Ecto neural progenitor cell (in vitro differentiated cells): ENCODE measurements around the gene PLOD2.

Experiments
- DNase-seq: peaks from one replicate; pipeline ENCODE4 v3.0.0-alpha.2; 2018; ENCODE audit warnings: low spot score

The PLOD2 gene

DNA sequence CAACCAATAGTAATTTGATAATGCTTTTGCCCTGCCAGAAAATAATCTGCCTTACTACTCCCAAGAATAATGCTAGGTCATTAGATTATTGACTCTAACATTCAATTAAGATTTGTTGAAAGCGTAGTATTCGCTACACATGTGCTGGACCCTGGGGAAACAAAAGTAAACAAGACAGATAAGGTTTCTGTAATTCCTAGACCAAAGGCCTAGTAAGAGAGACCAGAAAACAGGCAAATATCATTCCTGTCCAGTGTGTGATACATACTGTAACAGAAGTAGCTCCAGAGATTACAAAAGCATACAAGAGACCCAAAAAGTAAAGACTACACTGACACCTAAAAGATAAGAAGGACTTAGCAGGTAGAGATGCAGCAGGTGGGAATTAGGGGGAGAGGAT, 60.8 kb downstream of the PLOD2 start:
- DNase-seq: no peak

GRCh38 chr3:146099316-146099715, 61.7 kb downstream of the PLOD2 start:
- DNase-seq: no peak

DNA sequence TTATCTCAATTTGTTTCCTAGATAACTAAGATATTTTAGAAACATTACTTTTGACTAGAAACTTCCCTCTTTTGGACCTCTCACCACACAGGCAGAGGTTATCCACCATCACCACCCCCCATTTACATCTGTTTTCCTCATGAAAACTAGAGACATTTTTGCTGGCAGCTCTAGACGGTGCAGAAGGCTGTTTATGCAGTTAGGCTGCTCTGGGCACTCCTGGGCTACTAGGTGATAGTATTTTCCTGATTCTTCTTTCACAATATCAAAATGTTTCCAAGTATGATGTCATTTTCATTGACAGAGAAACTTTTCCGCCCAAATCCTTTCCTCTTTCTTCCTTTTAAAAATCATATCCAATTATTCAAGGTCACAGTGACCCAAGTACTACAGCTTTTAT, 67.1 kb downstream of the PLOD2 start:
- DNase-seq: no peak

DNA sequence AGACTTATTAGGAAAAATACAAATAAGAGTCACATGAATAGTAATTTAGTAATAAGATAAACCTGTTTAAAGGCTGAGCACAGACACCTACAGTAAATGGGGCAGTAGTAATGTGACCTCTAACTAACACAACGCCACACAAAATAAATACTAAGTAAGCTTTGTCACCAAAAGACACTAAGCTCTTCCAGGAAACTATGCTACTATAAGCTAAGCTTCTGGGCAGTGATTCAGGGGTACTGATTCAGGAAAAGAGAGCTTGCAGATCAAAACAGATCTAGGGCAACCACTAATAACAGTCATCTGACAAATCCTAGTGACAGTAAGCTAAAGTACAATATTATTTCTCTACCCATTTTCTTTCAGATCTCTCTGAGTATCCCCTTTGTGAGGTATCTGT, 68.8 kb downstream of the PLOD2 start:
- no peak for DNase-seq

DNA sequence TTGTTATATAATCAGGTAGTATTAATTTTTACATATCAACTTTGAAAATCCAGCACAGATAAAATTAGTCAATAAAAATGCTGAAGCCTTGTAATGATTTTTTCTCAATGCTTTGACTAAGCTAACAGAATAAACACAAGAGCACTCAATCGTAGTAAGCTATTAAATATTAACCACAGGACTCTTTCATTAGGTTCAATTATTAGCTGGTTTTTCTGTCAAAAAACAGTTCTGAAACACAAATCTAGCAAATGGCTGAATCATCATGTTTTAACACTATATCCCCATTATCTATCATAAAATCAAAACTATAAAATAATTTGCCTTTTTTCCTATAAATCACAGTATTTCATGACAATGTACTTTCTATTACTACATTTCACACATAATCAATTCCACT, 69.6 kb downstream of the PLOD2 start:
- DNase-seq: no peak

- DNase-seq: no peak
Observed at GRCh38 chr3:146090521-146090920, 70.5 kb downstream of the PLOD2 start.

DNA sequence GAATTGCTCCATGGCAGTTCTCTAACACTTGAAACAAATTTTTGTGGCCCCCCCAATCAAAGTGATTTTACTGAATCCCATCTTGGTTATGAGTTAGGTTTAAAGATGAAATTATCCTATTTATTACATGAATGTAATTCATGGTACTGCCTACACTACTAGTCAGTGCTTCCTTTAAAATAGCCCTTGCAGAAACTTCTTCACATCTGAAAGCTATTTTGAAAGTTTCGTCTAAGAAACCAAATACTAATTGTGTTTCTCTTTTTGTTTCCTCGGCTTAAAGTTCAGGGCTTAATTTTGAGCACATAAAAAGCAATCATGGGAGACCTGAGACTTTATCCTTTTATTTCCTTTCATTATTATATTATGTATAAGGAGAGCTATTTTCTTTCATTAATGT, 72.1 kb downstream of the PLOD2 start:
- no peak for DNase-seq

- no peak for DNase-seq
Observed at GRCh38 chr3:146087116-146087515, 73.9 kb downstream of the PLOD2 start.

DNA sequence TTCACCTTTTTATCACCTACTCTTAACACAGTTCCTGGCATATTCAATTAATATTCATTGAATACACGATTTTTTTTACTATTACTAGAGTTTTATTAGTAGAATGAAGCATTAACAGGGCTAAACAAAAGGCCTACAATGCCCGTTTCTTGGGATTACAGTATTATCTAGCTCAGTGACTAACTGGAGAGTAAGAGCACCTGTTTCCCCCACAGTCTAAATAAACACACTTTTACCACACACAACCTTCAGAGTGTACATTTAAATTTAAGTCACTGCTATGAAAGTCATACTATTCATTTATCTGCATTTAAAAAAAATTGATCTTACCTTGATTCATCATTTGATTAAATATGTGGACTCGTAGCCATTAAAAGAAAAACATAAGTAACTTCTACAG, 74.8 kb downstream of the PLOD2 start:
- DNase-seq: no peak

- DNase-seq: no peak
Observed at GRCh38 chr3:146085678-146086077, 75.3 kb downstream of the PLOD2 start.

DNA sequence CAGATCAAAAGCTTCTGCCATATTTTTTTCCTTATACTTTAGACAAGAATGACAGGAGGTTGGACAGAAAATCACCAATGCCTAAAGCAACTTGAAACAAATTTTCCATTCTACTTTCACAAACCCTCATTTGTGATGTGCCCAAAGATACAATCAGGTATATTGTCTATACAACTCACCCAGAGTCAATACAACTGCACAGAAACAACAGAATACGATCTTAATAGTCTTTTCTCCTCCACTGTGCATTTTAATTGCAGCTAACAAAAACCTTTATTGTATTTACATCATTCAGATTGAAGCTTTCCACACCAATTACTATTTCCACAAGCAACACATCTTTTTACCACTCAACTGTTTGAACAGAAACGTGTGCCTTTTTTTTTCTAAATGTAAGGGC, 80.4 kb downstream of the PLOD2 start:
- no peak for DNase-seq

DNA sequence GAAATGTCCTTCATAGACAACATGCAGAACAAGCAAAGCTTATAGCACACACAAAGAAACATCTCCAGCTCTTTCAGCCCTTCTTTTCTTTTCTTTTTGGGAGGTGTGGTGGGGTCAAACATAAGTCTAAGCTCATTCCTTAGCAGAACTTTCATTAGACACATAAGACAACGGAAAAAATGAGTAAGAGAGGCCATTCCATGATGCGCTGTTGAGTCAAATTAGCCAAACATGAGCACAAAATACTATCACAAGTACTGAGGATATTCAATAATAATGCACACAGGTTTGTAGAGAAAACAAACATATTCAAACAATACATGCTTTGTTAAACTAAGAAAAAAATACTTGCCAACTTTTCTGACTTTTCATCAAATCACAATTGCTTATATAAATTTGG, 83.0 kb downstream of the PLOD2 start:
- no peak for DNase-seq

- no peak for DNase-seq
Observed at GRCh38 chr3:146077181-146077580, 83.8 kb downstream of the PLOD2 start.

- no peak for DNase-seq
Observed at GRCh38 chr3:146072824-146073223, 88.2 kb downstream of the PLOD2 start.

- no peak for DNase-seq
Observed at GRCh38 chr3:146072061-146072460, 88.9 kb downstream of the PLOD2 start.

DNA sequence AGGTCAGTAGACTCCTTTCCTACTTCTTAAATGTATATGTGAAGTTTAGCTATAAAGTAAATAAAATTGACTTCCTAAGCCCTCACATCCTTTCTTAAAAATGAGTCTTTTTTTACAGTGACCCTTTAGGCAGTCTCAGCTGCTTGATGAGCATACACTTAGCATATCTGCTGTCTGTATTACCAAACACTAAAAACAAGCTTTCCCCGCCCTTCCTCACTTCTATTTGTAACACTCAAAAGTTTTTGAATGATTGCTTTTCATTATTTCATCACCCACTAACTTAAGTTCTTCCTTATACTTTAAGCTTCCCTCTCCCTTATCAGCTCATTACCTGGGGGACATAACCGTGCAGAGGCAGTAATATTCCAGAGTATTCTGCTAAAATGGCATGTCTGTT, 89.4 kb downstream of the PLOD2 start:
- DNase-seq: no peak

- DNase-seq: no peak
Observed at GRCh38 chr3:146067048-146067447, 93.9 kb downstream of the PLOD2 start.

- no peak for DNase-seq
Observed at GRCh38 chr3:146065573-146066006, 95.4 kb downstream of the PLOD2 start.

DNA sequence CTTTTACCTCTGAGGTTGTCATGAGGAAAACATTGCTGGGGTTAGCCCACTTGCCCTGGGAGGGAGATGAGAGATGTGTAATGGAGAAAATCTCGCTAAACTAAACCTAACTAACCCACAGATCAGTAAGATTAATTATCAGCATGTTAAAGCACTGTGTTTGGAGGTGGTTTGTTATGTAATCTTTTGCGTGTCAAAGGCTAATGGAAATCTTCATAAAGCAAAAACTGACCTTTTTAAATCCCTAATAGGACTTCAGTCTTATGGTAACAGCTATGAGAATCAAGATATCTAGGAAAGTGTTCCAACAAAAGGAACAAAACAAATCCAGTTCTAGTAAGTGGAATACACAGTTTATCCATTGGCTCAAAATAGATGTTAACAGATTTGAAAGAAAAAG, 102.7 kb downstream of the PLOD2 start:
- DNase-seq: no peak

DNA sequence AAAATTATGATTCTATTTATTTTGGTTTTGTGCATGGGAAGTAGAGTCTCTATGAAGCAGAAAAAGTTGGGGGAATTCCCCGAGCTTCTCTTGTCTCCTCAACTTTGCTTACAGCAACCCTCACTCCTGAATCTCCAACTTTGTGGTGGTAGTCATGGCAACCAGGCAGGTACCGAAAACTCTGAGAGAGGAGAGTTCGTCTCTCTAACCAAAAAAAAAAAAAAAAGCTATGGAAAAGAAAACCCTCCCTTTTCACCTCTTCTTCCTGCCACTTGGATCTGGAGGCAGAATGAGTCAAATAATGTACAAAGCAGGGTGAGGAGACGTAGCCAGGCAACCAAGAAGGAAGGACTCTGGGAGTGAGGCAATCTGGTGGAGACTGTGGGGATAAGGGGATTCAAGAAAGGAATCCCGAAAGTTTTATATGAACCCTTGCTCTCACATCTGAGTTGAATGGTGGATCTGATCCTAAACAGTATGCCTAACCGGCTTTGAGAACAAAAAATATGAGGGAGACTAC, 108.1 kb downstream of the PLOD2 start:
- DNase-seq: no peak

DNA sequence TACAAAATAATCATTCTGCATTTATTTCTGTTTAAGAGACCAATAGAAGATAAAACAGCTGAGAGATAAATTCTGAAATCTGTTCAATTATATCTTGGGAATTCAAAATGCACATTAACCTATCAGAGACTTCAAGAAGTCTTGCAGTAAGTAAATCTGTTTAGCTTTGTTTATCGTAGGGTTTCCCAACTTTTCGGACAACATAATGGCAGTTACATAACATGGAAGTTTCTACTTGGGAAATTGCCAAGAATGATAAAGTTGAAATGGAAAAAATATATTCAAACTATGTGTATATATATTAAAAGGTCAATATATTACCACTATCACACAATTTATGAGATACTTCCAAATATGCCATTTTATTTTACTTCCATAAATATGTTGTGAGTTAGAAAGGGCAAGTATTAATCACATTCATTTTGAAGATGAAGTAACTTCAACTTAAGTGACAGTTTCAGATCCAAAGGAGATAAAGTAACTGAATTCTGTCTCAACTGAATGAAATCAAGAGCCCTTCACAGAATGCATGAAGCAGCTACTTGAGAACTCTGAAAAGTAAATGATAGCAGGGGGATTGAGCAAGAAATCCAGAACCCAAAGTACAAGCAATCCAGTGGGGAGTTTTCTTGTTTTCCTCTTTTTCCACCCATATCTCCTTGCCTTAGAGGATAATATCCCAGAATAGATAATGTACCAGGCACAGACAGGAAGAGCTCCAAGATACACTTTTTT, 108.8 kb downstream of the PLOD2 start:
- no peak for DNase-seq

DNA sequence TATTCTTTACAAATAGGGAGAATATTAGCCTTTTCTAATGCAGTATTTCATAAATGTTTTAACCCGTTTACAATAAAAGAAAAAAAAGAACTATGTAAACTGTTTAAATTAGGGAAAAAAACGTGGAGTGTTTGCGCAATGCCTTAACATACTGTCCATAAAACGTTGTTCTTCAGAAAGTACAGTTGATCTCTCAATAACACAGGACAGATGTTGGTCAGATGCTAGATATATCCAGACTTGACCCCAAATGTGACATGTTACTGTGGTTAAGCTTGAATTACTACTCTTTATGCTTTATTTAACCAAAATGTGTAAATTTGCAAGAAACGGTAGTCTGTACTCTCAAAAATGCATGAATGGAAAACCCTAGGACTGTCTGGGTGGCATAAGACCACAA, 110.3 kb downstream of the PLOD2 start:
- no peak for DNase-seq

GRCh38 chr3:146047485-146047884, 113.5 kb downstream of the PLOD2 start:
- DNase-seq: no peak

- DNase-seq: no peak
Observed at GRCh38 chr3:146044046-146044445, 116.9 kb downstream of the PLOD2 start.
